RKO (cell line): Measurements from ENCODE around the gene HCFC1R1.

Source experiments
- DNase-seq: peaks from one replicate; pipeline ENCODE4 v3.0.0-alpha.2; 2016; ENCODE audit warnings: low spot score

HCFC1R1 gene

DNA sequence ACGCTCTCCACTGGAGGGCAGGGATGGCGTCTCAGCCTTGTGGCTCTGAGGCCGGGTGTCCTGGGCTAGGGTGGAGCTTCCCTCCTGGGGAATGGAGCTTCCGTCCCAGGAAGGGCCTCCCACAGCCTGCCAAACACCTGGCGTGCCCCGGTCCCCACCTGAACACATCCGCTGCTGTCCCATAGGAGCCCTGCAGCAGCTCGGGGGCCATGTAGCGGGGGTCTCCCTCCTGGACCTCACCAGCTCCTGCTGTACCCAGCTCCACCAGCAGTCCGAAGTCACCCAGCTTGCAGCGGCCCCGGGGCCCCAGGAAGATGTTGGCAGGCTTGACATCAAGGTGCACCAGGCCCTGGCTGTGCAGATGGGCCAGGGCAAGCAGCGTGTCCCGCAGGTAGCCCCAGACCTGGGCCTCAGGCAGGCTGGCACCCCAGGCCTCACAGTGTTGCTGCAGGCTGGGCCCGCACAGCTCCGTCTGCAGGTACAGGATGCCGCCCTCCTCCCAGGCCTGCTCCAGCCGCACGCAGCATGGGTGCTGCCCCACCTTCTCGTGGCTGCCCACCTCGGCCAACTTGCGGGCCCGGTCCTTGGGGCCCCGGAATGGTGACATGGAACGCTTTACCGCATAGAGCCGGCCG lies 48.5 kb downstream of the HCFC1R1 start:
- no peak for DNase-seq

DNA sequence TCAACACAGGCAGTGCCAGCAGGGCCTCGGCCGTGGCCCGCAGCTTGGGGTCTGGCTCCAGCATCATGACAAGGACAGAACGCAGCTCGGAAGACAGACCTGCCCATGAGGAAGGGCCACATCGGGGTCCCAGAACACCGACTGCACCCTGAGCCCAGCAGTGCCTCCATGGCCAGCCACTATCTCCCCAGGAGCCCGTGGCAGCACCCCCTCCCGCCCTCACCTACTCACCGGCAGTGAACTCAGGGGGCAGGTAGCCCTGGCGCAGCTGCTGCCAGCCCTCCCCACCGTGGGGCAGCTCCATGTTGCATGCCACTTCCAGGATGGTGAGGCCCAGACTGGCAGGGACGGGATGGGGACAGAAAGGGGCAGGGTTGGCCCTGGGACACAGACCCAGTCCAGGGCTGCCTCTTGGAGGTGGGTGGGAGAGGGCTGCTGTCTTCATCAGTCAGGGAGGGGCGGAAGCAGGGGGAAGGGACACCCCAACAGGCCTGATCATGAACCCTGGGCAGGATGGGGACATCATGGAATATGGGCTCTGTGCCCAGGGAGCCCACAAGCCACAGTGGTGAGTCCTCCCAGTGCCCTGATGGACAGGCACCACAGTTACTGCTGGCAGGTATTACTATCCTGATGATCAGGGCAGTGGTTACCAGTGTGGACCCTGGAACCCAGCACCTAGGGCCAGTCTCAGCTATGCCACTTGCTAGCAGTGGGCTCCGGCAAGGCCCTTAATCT lies 49.3 kb downstream of the HCFC1R1 start:
- no peak for DNase-seq

DNA sequence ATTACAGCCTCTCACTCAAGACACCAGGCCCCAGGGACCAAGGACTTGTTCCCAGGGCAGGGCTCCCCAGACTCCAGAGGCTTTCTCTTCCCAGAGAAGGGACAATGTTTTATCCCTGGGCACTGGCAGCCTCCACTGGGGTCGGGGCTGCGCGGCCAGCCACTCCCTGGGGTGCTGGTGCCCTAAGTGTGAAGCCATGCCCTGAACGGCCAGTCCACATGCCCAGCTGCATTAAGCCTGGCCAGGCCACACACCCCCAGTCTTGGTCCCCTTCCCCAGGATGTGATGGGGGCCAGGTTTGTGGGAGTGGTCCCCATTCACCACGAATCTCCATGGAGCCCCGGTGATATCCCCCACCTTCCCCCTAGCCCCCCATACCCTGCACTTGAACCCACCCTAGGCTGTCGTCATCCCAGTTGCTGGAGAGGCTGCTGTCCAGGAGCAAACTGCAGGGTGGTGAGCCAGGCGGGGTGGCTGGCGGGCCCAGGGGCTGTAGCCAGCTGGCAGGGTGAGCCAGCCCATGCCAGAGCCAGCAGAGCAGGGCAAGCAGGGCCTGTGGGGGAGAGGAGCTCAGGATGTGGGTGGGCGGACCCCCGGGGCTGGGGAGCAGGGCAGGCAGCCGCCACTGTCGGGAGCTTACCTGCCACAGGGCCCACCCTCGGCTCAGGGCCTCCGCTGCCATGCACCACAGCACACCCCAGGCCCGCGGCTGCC lies 50.0 kb downstream of the HCFC1R1 start:
- DNase-seq, result no peak

DNA sequence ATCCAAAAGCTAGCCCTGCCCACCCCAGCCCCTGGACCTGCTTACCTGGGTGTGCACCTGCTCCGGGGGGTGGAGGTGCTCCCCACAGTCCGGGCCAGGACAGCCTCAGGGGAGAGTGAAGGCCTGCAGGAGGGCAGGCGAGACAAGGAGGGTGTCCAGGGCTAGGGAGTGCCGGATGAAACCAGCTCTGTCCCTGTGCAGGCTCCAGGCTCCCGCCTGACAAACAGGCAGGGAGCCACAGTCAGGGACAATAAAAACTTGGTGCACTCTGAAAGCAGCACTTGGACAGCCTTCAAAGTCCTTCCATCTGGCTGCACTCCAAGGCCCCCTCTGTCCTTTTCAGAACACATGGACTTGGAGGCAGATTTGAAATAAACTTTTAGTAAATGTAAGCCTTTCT lies 50.6 kb downstream of the HCFC1R1 start:
- no peak for DNase-seq
